NAMALWA (cell line): ENCODE data around the gene MAGEA6.

Experiments used
- DNase-seq: peaks from one replicate; pipeline ENCODE4 v3.0.0-alpha.2; 2015; ENCODE audit warnings: low spot score

MAGEA6 gene

DNA sequence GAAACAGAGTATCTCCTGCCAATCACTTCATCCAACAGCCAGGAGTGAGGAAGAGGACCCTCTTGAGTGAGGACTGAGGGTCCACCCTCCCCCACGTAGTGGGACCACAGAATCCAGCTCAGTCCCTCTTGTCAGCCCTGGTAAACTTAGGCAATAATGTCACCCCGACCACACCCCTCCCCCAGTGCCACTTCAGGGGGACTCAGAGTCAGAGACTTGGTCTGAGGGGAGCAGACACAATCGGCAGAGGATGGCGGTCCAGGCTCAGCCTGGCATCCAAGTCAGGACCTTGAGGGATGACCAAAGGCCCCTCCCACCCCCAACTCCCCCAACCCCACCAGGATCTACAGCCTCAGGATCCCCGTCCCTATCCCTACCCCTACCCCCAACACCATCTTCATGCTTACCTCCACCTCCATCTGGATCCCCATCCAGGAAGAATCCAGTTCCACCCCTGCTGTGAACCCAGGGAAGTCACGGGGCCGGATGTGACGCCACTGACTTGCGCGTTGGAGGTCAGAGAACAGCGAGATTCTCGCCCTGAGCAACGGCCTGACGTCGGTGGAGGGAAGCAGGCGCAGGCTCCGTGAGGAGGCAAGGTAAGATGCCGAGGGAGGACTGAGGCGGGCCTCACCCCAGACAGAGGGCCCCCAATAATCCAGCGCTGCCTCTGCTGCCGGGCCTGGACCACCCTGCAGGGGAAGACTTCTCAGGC is 36.1 kb downstream of the MAGEA6 start, which contains the start of the genes CSAG1 and MAGEA12:
Gene CSAG1, minus strand, starts transcription at position 461 of the 715 bp plus-strand sequence. CDS start 1,261 bp downstream, outside the sequence.
Gene MAGEA12, plus strand, starts transcription at position 497 of the 715 bp plus-strand sequence. CDS start 2,405 bp downstream, outside the sequence.
- DNase-seq, result no peak

- DNase-seq, result no peak
Measured at GRCh38 chrX:152725409-152725808, 44.1 kb downstream of the MAGEA6 start.
